Astrocyte (in vitro differentiated cells and primary cell): ENCODE measurements around the gene ZIC1. TPM values are rescaled to one million over a fixed set of nuclear protein-coding genes. Genes with fewer than 3 reads are reported as not detected.
A peak's percentile ranks its signal among the peaks of the same experiment; 100 is the strongest.

Source experiments
- DNase-seq: peaks from one replicate; pipeline ENCODE4 v3.0.0-alpha.2; 2010; ENCODE audit warnings: low read depth
- FAIRE-seq: peaks from 2 replicates; lab custom pipeline; 2011; peaks lifted over from hg19 to GRCh38; lab: Jason Lieb, UNC
- H2AFZ ChIP-seq: 2 replicates; pipeline ENCODE4 v1.6.0; 2012; ENCODE audit warnings: low read depth, low read length, inconsistent platforms
- H3K27ac ChIP-seq: 2 replicates; pipeline ENCODE4 v1.5.1; 2011; ENCODE audit warnings: low read depth, low read length, inconsistent platforms
- H3K27me3 ChIP-seq: 2 replicates; pipeline ENCODE4 v1.6.0; 2011; ENCODE audit warnings: low read length, inconsistent platforms; ENCODE audit not compliant: insufficient read depth
- H3K36me3 ChIP-seq: 2 replicates; pipeline ENCODE4 v1.5.1; 2011; ENCODE audit warnings: low read length, inconsistent platforms; ENCODE audit not compliant: insufficient read depth
- H3K4me1 ChIP-seq: 2 replicates; pipeline ENCODE4 v1.5.1; 2011; ENCODE audit warnings: low read length, inconsistent platforms; ENCODE audit not compliant: insufficient read depth
- H3K4me2 ChIP-seq: 2 replicates; pipeline ENCODE4 v1.6.0; 2012; ENCODE audit warnings: low read length, inconsistent platforms
- H3K4me3 ChIP-seq: 2 replicates; pipeline ENCODE4 v1.5.1; 2011; ENCODE audit warnings: low read depth, mild to moderate bottlenecking, low read length, inconsistent platforms; ENCODE audit not compliant: insufficient read depth
- H3K79me2 ChIP-seq: 2 replicates; pipeline ENCODE4 v1.6.0; 2012; ENCODE audit warnings: mild to moderate bottlenecking, low read length, inconsistent platforms; ENCODE audit not compliant: insufficient read depth
- H3K9ac ChIP-seq: 2 replicates; pipeline ENCODE4 v1.6.0; 2012; ENCODE audit warnings: mild to moderate bottlenecking, low read length, inconsistent platforms
- H3K9me3 ChIP-seq: 2 replicates; pipeline ENCODE4 v1.5.1; 2012; ENCODE audit warnings: low read depth, mild to moderate bottlenecking, low read length, inconsistent platforms; ENCODE audit not compliant: insufficient read depth
- H4K20me1 ChIP-seq: 2 replicates; pipeline ENCODE4 v1.6.0; 2012; ENCODE audit warnings: low read length, inconsistent platforms; ENCODE audit not compliant: insufficient read depth
- H3K27ac Mint-ChIP-seq: one replicate; pipeline ENCODE4 v1.8.0; 2021; ENCODE audit warnings: mild to moderate bottlenecking, mixed read lengths; ENCODE audit not compliant: unreplicated experiment
- H3K27me3 Mint-ChIP-seq: one replicate; pipeline ENCODE4 v1.8.0; 2021; ENCODE audit warnings: low read depth, mixed read lengths; ENCODE audit not compliant: unreplicated experiment
- H3K36me3 Mint-ChIP-seq: one replicate; pipeline ENCODE4 v1.8.0; 2021; ENCODE audit warnings: low read depth, mixed read lengths; ENCODE audit not compliant: unreplicated experiment
- H3K4me1 Mint-ChIP-seq: one replicate; pipeline ENCODE4 v1.8.0; 2021; ENCODE audit warnings: low read depth, mixed read lengths; ENCODE audit not compliant: unreplicated experiment
- H3K4me3 Mint-ChIP-seq: one replicate; pipeline ENCODE4 v1.8.0; 2021; ENCODE audit warnings: mild to moderate bottlenecking, moderate library complexity, mixed read lengths; ENCODE audit not compliant: unreplicated experiment
- H3K9me3 Mint-ChIP-seq: one replicate; pipeline ENCODE4 v1.8.0; 2021; ENCODE audit warnings: mild to moderate bottlenecking, mixed read lengths; ENCODE audit not compliant: unreplicated experiment
- CTCF ChIP-seq: IDR thresholded peaks from 2 replicates; pipeline ENCODE4 v1.5.1; 2011; ENCODE audit warnings: low read depth, mild to moderate bottlenecking, inconsistent platforms, low read length, moderate library complexity; ENCODE audit not compliant: insufficient read depth
- EZH2 ChIP-seq: IDR thresholded peaks from 2 replicates; pipeline ENCODE4 v1.6.1; 2012; ENCODE audit warnings: mild to moderate bottlenecking, low read length, inconsistent platforms; ENCODE audit not compliant: insufficient read depth
- total RNA-seq: library from RNA; stranded (reverse); gene quantifications from 2 replicates; pipeline ENCODE4 v1.2.1, GENCODE V29; 2021

The ZIC1 gene
- total RNA-seq, 1 donor from 2014 or later: 0.30 TPM

GRCh38 chr3:147371140-147371539 lies 38.0 kb upstream of the ZIC1 start:
- Mint-ChIP-seq H3K4me1 (no peaks in the 10 kb centered on the region), H3K9me3 (peaks cover 14% of the 10 kb centered on the region), H3K27me3 (peaks cover 90% of the 10 kb centered on the region), H3K4me3 (no peak overlapping the region), H3K36me3 (no peaks in the 10 kb centered on the region), H3K27ac (no peak overlapping the region)
- TF ChIP-seq EZH2 (peak; percentile 30), CTCF (no peak)
- FAIRE-seq (no peak), DNase-seq (no peak)
- Histone ChIP-seq H3K36me3 (no peaks in the 10 kb centered on the region), H3K4me1 (no peaks in the 10 kb centered on the region), H3K9me3 (no peaks in the 10 kb centered on the region), H3K27ac (no peak overlapping the region), H2AFZ (no peak overlapping the region), H4K20me1 (no peaks in the 10 kb centered on the region), H3K27me3 (peaks cover 70% of the 10 kb centered on the region), H3K4me2 (peak overlapping the region; percentile 81), H3K4me3 (peak overlapping the region; percentile 61), H3K9ac (no peak overlapping the region), H3K79me2 (no peaks in the 10 kb centered on the region)

- H3K36me3 ChIP-seq: no peaks in the 10 kb centered on the region
- H3K27ac Mint-ChIP-seq: no peak overlapping the region
- H3K4me3 Mint-ChIP-seq: no peak overlapping the region
- no peaks in the 10 kb centered on the region for H3K36me3 Mint-ChIP-seq
- no peak for DNase-seq
- H3K9me3 Mint-ChIP-seq: peaks cover 14% of the 10 kb centered on the region
- no peak overlapping the region for H3K4me2 ChIP-seq
- H3K4me1 Mint-ChIP-seq: no peaks in the 10 kb centered on the region
- TF ChIP-seq EZH2 (no peak), CTCF (no peak)
- H3K9ac ChIP-seq: no peak overlapping the region
- no peak overlapping the region for H3K4me3 ChIP-seq
- H3K27ac ChIP-seq: no peak overlapping the region
- H4K20me1 ChIP-seq: no peaks in the 10 kb centered on the region
- peaks cover 90% of the 10 kb centered on the region for H3K27me3 Mint-ChIP-seq
- H3K4me1 ChIP-seq: no peaks in the 10 kb centered on the region
- H3K27me3 ChIP-seq: peaks cover 74% of the 10 kb centered on the region
- H3K79me2 ChIP-seq: no peaks in the 10 kb centered on the region
- H2AFZ ChIP-seq: no peak overlapping the region
- no peaks in the 10 kb centered on the region for H3K9me3 ChIP-seq
- FAIRE-seq: no peak
These were observed 37.3 kb upstream of the ZIC1 start for GRCh38 chr3:147371771-147372340.

- DNase-seq: no peak
These were observed 36.6 kb upstream of the ZIC1 start for GRCh38 chr3:147372525-147373027.

More at GRCh38 chr3:147372525-147373027, 36.6 kb upstream of the ZIC1 start:
- Histone ChIP-seq H3K79me2 (no peaks in the 10 kb centered on the region), H3K4me3 (no peak overlapping the region), H3K9me3 (peaks cover 4% of the 10 kb centered on the region), H3K4me1 (no peaks in the 10 kb centered on the region), H3K9ac (no peak overlapping the region), H3K36me3 (no peaks in the 10 kb centered on the region), H3K4me2 (no peak overlapping the region), H3K27ac (no peak overlapping the region), H2AFZ (no peak overlapping the region), H3K27me3 (peaks cover 73% of the 10 kb centered on the region), H4K20me1 (no peaks in the 10 kb centered on the region)
- no peaks in the 10 kb centered on the region for H3K4me1 Mint-ChIP-seq
- FAIRE-seq: no peak
- H3K27me3 Mint-ChIP-seq: peaks cover 92% of the 10 kb centered on the region
- TF ChIP-seq EZH2 (peak; percentile 33), CTCF (no peak)
- no peak overlapping the region for H3K27ac Mint-ChIP-seq
- no peak overlapping the region for H3K4me3 Mint-ChIP-seq
- peaks cover 17% of the 10 kb centered on the region for H3K9me3 Mint-ChIP-seq
- H3K36me3 Mint-ChIP-seq: no peaks in the 10 kb centered on the region
